Inflammatory macrophage treated with lipopolysaccharide for 1 hour (primary cell): ENCODE data around the gene IL31.

Experiments
- DNase-seq, 2 donors: peaks; one replicate each; pipeline ENCODE4 v3.0.0-alpha.2; 2020 to 2022

Gene IL31

DNA sequence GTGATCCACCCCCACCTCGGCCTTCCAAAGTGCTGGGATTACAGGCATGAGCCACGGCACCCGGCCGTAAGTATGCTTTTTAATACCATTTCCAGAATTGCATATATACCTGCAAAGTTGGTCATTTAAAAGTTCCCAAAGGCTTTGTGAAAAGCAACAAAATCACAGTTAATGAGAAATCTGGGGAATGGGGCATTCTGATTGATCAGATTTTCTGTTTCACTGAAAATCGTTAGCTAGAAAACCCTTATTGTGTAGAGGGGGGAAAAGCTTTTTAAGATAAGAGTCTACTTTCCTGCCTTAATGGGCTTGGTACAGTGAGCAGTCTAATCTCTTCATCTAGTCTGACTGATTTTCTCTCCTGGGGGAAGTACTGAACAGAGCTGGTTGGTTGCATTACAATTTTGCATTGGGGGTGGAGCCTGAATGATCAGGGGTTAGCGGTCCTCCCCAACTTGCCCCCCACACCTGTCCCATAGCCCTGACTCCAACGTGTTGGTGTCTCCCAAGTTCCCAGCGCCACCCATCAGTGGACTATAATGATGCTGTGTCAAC lies 23.8 kb downstream of the IL31 start:
- no peak for DNase-seq

DNA sequence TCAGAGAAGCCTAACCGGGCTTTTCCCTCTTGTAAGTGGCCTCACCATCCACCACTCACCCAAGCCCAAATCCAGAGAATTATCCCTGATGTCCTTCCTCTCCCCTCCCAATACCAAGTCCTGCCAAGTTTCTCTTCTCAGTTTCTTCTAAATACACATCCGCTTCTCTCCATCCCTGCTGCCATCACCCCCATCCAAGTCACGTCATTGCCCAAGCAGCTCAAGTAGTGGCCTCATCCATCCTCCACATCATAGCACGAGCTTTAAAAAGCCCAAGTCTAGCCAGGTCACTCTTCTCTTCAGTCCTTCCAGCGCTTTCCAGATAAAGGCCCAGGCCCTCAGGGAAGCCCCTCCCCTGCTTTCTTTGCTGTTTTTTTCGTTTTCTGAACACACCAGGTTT lies 25.4 kb downstream of the IL31 start:
- no peak for DNase-seq

DNA sequence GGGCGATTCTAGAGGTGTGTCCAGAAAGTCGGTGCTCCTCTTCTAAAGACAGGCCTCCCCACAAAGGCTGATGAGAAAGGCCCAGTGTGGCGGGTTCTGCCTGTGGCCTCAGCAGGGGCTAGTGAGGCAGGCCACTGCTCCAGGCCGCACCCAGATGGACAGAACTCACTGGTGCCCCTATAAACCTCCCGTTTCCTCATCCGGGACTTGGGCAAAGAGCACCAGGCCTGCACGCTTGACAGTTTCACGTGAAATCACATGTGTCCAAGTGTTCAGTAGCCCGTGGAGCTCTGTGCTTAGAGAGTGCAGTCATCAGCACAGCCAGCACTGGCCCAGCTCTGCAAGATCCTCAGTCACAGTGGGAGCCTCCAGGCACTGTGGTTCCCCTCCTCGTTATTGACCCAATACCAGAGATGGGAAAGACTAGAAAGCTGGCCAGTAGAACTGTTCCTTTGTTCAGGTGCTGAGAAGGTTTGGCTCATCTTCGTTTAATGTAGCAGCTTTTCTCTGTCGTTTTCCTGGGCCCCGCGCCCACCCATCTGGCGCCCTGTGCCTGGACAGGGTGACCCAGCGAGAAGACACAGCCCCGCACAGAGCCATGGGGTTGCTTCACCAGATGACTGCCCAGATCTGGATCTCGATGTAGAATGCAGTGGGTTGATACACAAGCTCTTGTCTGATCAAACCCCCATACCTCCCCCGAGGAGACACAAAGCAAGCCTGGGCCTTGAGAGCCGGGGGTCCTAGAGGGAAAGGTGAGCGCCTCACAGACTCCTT lies 26.3 kb downstream of the IL31 start:
- no peak for DNase-seq

DNA sequence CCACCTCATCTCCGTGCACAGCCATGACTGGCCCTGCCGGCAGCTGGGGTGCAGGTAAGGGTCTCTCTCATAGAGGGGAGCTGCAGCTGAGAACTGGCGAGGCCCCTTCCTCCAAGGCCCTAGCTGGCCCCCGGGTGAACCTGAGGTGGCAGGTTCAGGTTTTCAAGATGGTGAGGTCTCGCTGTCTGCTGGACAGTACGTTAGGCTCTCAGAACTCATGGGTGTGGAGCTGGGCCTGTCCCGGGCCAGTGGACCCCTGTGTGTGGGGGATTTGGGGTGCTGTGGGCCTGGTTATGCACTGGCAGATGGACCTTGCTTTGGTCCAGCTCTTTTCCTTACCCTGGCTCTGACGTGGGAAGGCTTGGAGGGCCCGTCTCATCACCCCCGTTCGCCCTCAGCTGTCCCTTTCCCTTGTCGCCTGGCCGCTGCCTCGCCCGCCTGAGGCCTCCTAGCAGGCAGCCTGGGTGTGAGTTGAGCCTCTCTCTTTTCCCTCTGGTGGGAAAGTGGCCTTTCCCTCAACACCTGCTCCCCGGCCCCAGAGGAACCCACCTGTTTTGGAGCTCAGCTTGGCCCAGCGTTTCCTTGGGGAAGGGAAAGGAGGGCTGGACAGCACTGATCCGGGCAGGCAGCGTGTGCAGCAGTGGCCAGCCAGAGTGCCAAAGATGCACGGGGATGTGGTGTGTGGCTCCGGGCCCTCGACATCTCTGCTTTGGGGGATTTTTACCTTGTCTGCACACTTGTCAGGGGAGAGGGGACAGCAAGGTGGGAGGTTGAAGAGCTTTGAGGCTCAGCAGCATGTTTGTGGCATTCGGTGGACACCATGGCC lies 28.3 kb downstream of the IL31 start:
- no peak for DNase-seq

DNA sequence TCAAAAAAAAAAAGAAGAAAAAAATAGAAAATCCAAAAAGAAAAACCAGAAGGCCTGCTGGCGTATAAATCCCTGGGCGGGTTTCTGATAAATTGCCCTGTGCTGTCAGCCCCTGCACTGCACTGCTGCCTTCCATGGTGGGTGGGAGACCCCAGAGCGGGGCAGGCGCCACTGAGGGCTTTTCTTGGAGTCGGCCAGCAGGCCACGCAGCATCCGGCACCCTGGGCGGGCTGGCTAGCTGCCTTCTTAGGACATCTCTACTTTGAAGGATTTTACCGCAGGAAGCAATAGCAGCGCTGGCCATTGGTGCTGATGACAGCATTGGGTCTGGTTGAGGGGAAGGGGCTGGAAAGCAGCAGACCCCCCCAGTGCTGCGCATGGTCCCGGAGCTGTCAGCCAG lies 29.1 kb downstream of the IL31 start:
- DNase-seq = no peak

DNA sequence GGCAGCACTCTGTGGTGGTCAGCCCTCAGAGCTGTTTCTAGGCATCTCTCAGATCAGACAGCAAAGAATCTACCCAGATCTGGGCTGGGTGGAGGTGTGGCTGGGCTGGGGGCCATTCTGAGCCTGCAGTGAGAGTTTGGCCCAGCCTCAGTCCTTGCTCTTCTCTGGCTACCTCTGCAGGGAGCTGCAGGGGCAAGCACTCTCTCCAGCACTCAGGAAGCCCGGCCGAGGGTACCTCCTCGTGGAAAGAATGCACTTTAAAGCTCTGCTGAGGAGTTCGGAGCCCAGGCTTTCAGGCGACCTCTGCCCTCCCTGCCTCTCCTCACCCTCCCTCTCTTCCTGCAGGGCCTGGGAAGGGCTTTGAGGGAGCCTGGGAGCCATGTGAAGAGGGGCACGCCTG lies 31.2 kb downstream of the IL31 start:
- no peak for DNase-seq

DNA sequence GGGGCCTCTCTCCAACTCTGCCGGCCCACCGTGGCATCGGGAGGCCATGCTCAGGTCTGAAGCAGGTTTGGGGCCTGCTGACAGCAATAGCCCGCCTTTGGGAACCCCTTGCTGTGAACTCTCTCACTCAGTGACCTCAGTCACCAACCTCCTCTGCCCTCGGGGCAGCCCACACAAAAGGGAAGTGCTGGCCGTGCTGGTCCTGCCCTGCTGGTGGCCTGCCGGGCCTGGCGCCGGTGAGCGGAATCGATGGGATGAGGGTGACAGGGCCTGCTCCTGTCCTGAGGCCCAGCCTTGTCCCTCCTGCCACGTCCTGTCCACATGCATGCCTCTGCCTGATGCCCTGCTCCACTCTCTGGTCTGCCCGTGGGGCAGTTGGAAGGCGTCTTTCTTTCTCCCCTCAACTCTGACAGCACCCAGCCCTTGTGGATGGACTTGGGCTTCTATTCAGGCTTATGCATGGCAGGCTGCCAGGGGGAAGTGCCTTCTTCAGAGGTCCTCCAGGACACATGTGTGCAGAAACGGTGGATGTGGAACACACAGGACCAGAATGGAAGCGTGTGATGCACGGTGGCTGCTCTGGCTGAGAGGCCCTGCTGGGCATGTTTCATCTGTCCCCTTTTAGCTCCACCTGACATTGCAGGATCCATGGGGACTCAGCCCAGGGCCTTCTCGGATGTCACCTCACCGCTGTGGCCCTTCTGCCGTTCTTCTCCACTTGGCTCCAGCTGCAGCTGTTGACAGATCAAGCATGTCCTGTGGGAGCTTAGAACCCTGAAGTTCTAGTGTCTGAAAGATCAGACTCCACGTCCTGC lies 31.9 kb downstream of the IL31 start:
- DNase-seq = no peak

DNA sequence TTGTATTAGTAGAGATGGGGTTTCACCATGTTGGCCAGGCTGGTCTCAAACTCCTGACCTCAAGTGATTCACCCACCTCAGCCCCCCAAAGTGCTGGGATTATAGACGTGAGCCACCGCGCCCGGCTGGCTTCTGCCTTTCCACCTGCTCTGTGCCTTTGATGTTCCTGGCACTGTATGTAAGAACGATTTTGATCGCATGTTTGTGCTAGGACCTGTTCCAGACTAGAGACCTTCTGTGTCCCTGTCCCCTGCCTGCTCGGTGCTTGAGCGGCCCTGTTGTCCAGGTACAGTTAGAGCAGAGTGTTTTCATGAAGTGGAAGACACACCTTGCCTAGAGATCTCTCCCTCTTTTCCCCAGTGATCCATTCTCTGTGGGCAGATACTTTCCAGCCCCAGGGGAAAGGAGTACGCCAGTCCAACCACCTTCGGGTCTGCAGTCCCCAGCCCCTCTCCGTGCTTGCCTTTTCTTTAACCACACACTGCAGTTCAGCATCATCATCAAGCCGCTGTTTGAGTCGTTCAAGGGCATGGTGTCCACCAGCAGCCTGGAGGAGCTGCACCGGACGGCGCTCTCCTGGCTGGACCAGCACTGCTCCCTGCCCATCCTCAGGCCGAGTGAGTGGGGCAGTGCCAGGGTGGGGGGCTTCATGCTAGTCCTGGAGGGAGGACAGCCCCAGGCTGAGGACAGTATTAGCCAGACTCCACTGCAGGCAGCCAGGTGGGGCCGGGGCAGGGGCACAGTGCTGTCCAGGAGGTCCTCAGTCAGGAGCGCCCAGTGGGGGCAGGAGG lies 33.4 kb downstream of the IL31 start:
- no peak for DNase-seq

DNA sequence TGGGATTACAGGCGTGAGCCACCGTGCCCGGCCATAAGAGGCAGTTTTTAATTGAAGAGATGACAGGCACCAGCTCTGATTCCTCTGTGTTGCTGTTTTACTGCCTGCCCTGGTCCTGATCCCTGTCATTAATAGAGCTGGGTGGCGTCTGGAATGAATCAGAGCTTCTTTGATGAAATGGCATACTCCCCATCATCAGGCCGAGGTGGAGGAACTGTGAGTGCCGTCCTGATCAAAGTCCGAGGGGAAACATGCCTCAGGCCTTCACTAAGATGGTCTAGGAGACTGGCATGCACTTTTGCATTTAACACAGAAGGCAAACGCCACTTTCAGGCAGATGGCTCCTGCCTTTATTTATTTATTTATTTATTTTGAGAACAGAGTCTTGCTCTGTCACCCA lies 34.1 kb downstream of the IL31 start:
- DNase-seq = no peak

DNA sequence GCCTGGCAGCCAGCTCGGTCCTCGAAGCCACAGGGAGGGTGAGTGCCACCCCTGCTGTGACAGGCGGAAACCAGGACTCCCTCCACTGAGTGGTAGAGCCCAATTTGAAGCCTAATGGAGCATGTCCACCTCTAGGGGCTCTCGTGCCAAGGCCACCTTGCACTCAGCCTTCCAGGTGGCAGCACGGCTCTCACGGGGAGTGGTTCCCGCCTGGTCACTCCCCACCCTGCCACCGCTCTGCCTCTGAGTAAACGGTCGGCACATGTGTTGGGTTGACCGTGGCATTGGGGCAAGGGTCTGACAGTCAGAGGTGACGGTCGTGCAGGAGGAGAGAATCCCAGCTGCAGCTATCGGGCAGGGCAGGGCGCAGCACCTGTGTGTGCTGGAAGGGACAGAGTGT lies 34.8 kb downstream of the IL31 start:
- no peak for DNase-seq

DNA sequence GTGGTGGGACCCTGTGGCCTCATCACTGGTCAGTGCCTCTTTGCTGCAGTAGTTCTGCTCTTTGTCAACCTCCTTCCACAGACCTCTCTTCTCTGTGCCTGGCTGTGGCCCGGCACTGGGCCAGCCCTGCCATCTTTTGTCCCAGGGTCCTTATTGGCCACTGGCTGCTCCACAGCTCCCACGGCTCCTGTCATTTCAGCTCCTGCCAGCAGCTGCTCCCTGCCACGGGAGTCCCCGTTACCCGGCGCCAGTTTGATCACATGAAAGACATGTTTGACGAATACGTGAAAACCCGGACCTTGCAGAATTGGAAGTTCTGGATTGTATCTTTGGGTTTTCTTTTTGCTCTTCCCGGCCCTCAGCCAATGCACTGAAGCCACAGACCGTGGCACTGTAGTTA lies 35.4 kb downstream of the IL31 start:
- DNase-seq = no peak

DNA sequence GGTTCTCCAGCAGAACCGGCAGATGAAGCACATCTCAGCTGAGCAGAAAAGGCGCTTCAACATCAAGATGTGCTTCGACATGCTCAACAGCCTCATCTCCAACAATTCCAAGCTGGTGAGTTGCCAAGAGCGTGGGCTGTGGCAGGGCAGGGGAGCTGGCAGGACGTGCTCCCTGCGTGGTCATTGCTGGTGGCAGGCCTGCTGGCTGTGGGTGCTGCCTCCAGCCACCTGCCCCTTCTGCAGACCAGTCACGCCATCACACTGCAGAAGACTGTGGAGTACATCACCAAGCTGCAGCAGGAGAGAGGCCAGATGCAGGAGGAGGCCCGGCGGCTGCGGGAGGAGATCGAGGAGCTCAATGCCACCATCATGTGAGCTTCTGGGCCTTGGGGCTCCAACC lies 35.8 kb downstream of the IL31 start:
- no peak for DNase-seq

DNA sequence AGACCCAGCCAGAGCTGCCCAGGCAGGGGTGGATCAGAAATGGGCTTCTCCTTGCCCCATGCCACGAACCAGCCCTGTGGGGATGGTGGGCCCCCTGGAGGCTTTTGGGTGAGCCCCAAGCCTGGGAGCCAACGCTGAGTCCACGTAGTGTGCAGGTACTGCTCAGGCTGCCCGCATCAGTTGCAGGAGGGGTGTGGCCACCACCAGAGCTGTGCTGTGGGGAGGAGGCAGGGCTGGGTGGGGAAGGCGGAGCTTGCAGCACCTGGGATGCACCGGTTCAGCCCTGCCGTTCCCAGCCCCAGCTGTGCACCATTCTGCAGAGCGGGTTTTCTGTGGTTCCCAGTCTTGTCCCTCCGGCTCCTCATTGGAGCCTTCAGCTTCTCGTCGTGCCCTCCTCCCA lies 36.3 kb downstream of the IL31 start:
- DNase-seq = no peak

DNA sequence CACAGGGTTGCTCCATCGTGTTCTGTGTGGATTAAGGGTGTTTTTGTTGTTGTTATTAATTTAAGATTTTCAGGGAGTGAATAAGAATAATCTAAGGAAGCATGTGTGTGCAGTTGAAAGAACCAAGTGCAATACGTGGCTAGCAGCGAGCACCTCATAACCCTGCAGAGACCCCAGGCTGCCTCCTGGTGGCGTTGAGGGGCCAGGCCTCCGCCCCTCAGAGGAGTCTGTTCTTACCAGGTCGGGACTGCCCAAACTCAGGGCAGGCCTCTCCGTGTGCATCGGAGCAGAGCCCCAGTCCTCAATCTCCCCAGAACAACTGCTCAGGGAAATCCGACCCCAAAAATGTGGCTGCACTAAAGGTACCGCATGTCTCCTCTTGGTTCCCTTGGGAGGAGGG lies 36.8 kb downstream of the IL31 start:
- DNase-seq = no peak

DNA sequence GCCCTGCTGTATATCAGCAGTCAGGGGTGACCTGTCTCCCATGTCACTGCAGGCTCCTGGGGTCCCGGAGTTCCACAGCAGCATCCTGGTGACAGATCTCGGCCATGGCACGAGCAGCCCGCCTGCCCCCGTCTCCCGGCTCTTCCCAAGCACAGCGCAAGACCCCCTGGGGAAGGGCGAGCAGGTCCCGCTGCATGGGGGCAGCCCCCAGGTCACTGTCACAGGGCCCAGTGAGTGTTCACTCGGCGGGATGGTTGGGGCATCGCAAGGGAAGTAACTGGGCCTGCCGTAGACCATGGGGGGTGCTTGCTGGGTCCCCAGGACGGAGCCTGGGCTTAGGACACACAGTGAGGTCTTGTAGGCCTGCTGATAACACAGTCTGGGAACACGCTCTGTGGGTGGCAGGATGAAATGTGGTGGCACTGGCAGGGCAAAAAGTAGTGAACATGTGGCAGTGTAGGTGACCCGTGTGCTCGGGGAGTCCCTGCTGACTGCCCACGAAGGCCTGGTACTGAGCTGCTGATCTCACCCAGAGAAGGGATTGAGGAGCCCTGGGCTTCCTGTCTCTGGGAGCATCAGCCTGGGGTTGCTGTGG lies 38.5 kb downstream of the IL31 start:
- no peak for DNase-seq

DNA sequence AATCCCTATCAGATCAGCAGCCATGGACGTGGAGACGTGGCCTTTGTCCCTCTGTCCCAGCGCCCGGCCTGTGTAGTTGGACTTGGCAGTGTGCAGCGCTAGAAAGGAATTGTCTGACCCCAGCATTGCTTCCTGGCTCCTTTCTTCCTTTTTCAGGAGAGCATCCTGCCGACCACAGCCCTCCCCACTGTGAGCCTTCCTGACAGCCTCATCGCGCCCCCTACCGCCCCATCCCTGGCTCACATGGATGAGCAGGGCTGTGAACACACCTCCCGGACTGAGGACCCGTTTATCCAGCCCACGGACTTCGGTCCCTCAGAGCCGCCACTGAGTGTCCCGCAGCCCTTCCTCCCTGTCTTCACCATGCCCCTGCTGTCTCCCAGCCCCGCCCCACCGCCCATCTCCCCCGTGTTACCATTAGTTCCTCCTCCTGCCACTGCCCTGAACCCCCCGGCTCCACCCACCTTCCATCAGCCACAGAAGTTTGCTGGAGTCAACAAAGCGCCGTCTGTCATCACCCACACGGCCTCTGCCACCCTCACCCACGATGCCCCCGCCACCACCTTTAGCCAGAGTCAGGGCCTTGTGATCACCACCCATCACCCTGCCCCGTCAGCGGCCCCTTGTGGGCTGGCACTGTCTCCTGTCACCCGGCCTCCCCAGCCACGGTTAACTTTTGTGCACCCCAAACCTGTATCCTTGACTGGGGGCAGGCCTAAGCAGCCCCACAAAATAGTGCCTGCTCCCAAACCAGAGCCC lies 40.6 kb downstream of the IL31 start:
- no peak for DNase-seq

DNA sequence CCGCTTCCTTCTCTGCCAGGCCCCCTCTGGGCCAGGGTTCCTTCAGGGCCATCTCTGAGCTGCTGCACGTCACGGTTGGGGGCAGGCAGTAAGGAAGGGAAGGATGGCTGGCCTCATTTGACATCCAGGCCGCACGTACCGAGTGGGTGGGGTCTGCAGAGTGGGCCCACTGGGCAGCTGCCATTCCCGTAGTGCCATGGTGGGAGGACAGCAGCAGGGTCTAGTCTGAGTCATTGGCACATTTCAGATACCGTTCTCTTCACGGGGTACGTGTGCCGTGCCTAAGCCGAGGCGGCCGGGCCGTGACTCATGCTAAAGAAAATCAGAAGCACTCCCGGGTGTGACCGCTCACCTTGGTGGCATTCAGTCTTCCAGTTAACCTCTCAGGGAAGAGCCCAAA lies 43.9 kb downstream of the IL31 start:
- DNase-seq = no peak

DNA sequence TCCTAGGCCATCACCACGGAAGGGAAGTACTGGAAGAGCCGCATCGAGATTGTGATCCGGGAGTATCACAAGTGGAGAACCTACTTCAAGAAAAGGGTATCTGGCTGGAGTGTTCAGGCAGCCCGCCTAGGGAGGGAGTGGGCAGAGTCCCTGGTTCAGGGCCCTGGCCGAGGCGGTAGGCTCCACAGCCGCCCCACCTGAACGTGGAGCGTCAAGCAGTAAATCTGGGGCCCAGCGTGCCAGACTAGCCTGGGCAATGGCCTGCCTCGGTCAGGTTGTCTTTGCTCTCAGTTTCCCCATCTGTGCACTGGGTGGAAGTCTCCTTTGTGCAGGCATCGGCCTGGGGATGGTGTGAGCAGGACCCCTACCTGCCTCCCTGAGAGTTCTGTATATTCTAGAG lies 44.9 kb downstream of the IL31 start:
- no peak for DNase-seq

DNA sequence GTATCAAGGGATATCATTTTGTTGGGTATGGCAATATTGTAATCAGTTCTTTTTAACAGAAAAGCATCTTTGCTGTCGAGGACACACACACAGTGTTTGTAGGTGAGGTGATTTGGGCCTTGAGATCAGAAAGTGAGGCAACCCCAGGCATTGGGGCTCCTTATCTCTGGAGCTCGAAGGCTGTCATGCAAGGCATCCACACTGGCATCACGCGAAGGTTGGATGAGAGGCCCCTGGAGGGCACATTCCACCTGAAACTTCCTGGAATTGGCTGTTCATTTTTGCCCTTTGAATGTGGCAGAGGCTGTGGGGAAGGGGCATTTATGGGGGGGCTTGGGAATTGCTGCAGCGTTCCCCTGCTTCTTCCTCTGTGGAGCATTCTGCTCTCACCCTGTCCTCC lies 45.5 kb downstream of the IL31 start:
- DNase-seq = no peak

DNA sequence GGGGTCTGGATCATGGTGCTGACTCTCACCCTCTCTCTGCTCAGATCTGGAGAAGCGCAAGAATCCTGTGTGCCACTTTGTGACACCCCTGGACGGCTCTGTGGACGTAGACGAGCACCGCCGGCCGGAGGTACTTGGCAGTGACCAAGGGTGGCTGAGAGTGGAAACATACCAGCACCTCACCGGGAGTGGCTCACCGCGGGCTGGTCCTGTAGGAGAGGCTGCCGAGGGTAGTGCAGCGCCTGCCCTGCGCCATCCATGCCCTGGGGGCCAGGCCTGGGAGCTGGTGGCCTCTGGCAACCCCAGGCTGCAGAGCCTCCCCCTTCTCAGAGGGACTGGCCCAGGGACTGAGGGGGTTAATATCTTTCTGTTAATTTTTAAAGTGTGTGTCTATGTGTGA lies 46.2 kb downstream of the IL31 start:
- no peak for DNase-seq
